Esophagus muscularis mucosa (tissue), 4 donors: ENCODE data around the gene NTPCR. TPM values are rescaled to one million over a fixed set of nuclear protein-coding genes. Genes with fewer than 3 reads are reported as not detected.

Experiments
- DNase-seq: peaks from one replicate; pipeline ENCODE4 v3.0.0-alpha.2; 2017; ENCODE audit errors: extremely low spot score
- H3K27ac ChIP-seq, 4 donors: fragments of 200-600 bp; sonication (generic); replicated peaks in 1 of 4; 1 replicate in 3 of 4; 2 replicates in 1 of 4; pipeline ENCODE4 v1.5.1; 2016 to 2019; ENCODE audit warnings: mild to moderate bottlenecking in 1 of 4
- H3K27me3 ChIP-seq, 4 donors: fragments of 200-600 bp; sonication (generic); one replicate each; pipeline versions ENCODE4 v1.5.1 to v1.6.0; 2016 to 2019
- H3K36me3 ChIP-seq, 4 donors: fragments of 200-600 bp; sonication (generic); one replicate each; pipeline ENCODE4 v1.5.1; 2016 to 2019
- H3K4me1 ChIP-seq, 4 donors: fragments of 200-600 bp; sonication (generic); one replicate each; pipeline ENCODE4 v1.5.1; 2016 to 2019
- H3K4me3 ChIP-seq, 4 donors: fragments of 200-600 bp; sonication (generic); 1 replicate in 2 of 4; 2 replicates in 2 of 4; pipeline ENCODE4 v1.5.1; 2016 to 2019; ENCODE audit warnings: mild to moderate bottlenecking in 4 of 4, moderate library complexity in 1 of 4
- H3K9me3 ChIP-seq, 4 donors: fragments of 200-600 bp; sonication (generic); 1 replicate in 3 of 4; 2 replicates in 1 of 4; pipeline ENCODE4 v1.5.1; 2016 to 2019
- CTCF ChIP-seq, 3 experiments: fragments of 200-600 bp in 2 of 3; fragments of 450-650 bp in 1 of 3; sonication (generic) in 2 of 3; IDR thresholded peaks; one replicate each; pipeline ENCODE4 v1.5.1; 2017 to 2019; ENCODE audit warnings: antibody characterized with exemption in 3 of 3, mild to moderate bottlenecking in 2 of 3, moderate library complexity in 1 of 3
- EP300 ChIP-seq: sonication (generic); formaldehyde crosslinking; IDR thresholded peaks from one replicate; pipeline ENCODE4 v1.6.1; 2017; ENCODE audit warnings: antibody characterized with exemption
- POLR2A ChIP-seq: fragments of 450-650 bp; IDR thresholded peaks from one replicate; pipeline ENCODE4 v1.6.1; 2017; ENCODE audit warnings: antibody characterized with exemption, moderate library complexity, mild to moderate bottlenecking, low read depth
- POLR2AphosphoS5 ChIP-seq, 2 donors: sonication (generic); formaldehyde crosslinking; IDR thresholded peaks; one replicate each; pipeline ENCODE4 v1.6.1; 2017; ENCODE audit warnings: antibody characterized with exemption in 2 of 2
- WGBS: methylation state at CpG from one replicate; pipeline ENCODE4 v1.1.5; 2018; 5-methylcytosine and 5-hydroxymethylcytosine counted together
- intact Hi-C: fragments of 100-400 bp; cut with DNase I; formaldehyde crosslinking; loops from one replicate; pipeline ENCODE4 v1.15.1; 2023
- total RNA-seq, 4 donors: library from RNA; depleted of rRNA; stranded (reverse); fragments of >200 nt; gene quantifications; one replicate each; pipeline versions ENCODE4 v1.1.0 to v1.2.1, GENCODE V29; 2016

NTPCR gene
- total RNA-seq, 4 donors from 2014 or later: 21.7 to 26.6 (median 24.6) TPM

GRCh38 chr1:233031521-233031920 is 81.1 kb downstream of the NTPCR start:
- DNase-seq: no peak
- no peaks in the 10 kb centered on the region for H3K27me3 ChIP-seq
- H3K27ac ChIP-seq: no peak overlapping the region
- no peak overlapping the region for H3K4me3 ChIP-seq
- intact Hi-C loops: no loop called here
- TF ChIP-seq POLR2AphosphoS5 (IDR thresholded peaks at IDR 0.05): no peak
- no peak for TF ChIP-seq POLR2A
- no peak for TF ChIP-seq CTCF (IDR thresholded peaks at IDR 0.05)
- TF ChIP-seq EP300: no peak
- no peaks in the 10 kb centered on the region for H3K9me3 ChIP-seq
- no peaks in the 10 kb centered on the region for H3K36me3 ChIP-seq
- 81% methylated on average over 3 of the region's 3 CpGs for WGBS
- no peaks in the 10 kb centered on the region for H3K4me1 ChIP-seq

- TF ChIP-seq EP300 (no peak), CTCF (IDR thresholded peaks at IDR 0.05) (no peak), POLR2A (no peak), POLR2AphosphoS5 (IDR thresholded peaks at IDR 0.05) (no peak)
- Histone ChIP-seq H3K36me3 (no peaks in the 10 kb centered on the region), H3K4me3 (no peak overlapping the region), H3K27ac (no peak overlapping the region), H3K4me1 (no peaks in the 10 kb centered on the region), H3K27me3 (no peaks in the 10 kb centered on the region), H3K9me3 (no peaks in the 10 kb centered on the region)
- 75% methylated on average over 4 of the region's 4 CpGs for WGBS
- intact Hi-C loops: no loop called here
- DNase-seq: no peak
Observed at GRCh38 chr1:233032916-233033315, 82.5 kb downstream of the NTPCR start.

GRCh38 chr1:233033361-233033760 is 83.0 kb downstream of the NTPCR start:
- Histone ChIP-seq H3K4me1 (no peaks in the 10 kb centered on the region), H3K27ac (no peak overlapping the region), H3K27me3 (no peaks in the 10 kb centered on the region), H3K4me3 (no peak overlapping the region), H3K9me3 (no peaks in the 10 kb centered on the region), H3K36me3 (no peaks in the 10 kb centered on the region)
- 96% methylated on average over 3 of the region's 3 CpGs for WGBS
- intact Hi-C loops: no loop called here
- no peak for DNase-seq
- TF ChIP-seq POLR2A (no peak), POLR2AphosphoS5 (IDR thresholded peaks at IDR 0.05) (no peak), EP300 (no peak), CTCF (IDR thresholded peaks at IDR 0.05) (no peak)

Other genes starting within 250 kb of the NTPCR start
- gene MAP10, start 145.2 kb upstream of the NTPCR start, total RNA-seq: 1 to 10 TPM; 1.0 to 1.6 (median 1.4) TPM